Measurements from ENCODE around the gene CLEC4D. TPM values are rescaled to one million over a fixed set of nuclear protein-coding genes. Genes with fewer than 3 reads are reported as not detected.

Gene CLEC4D
- total and polyA plus RNA-seq, 2 experiments from 2014 or later: not detected

DNA sequence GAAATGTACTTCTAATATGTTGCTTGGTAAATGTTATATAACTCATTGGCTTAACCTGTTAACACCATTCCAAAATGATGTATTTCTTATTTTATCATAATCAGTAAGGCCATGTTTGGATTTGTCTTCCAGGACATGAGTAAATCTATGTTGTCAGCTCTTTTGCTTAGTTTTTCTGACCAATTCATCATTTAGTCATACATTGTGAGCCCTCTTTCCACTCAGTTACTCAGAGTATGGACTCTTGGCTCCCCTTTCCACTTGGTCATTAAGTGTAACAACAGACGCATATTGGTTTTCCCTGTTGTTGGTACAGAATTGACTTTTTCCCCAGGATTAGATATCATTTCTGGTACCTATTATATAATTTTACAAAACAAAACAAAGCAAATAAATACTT, 9.0 kb upstream of the CLEC4D start:
- in situ Hi-C loops (cut with MboI): no loop called here
- Histone ChIP-seq H3K27ac (no peak overlapping the region), H3K9ac (no peak overlapping the region), H3K9me3 (ENCODE audit: low read depth) (no peaks in the 10 kb centered on the region), H3K36me3 (ENCODE audit: low read depth) (no peaks in the 10 kb centered on the region), H3K9me2 (ENCODE audit: insufficient read depth) (no peaks in the 10 kb centered on the region), H3K27me3 (replicated peaks; ENCODE audit: insufficient read depth) (peaks cover 3% of the 10 kb centered on the region; the same call in 1 of the 2 replicates), H3K79me2 (ENCODE audit: insufficient read depth) (no peaks in the 10 kb centered on the region), H2AFZ (no peak overlapping the region), H4K20me1 (ENCODE audit: insufficient read depth) (no peaks in the 10 kb centered on the region), H3K4me1 (ENCODE audit: insufficient read depth) (no peaks in the 10 kb centered on the region), H3F3A (ENCODE audit: insufficient read depth) (no peaks in the 10 kb centered on the region), H3K4me3 (no peak overlapping the region), H3K4me2 (ENCODE audit: unreplicated experiment) (no peak overlapping the region)
- WGBS, 2 experiments (ENCODE audit: low coverage in 1 of 2, low lambda C conversion rate in 2 of 2, missing lambda C conversion rate in 2 of 2): 82 to 83% methylated on average over 1 of the region's 1 CpG
- DNase-seq: no peak
- no peak for TF ChIP-seq EZH2 (IDR thresholded peaks at IDR 0.05; ENCODE audit: insufficient read depth, poor library complexity, severe bottlenecking)
- TF ChIP-seq EZH2phosphoT487 (IDR thresholded peaks at IDR 0.05; ENCODE audit: insufficient read depth, low read depth): no peak

GRCh38 chr12:8507596-8507995, 5.7 kb upstream of the CLEC4D start:
- no peak overlapping the region for H3K27ac ChIP-seq
- H3K79me2 ChIP-seq (ENCODE audit: insufficient read depth): no peaks in the 10 kb centered on the region
- no peak overlapping the region for H2AFZ ChIP-seq
- WGBS, 2 experiments (ENCODE audit: low coverage in 1 of 2, low lambda C conversion rate in 2 of 2, missing lambda C conversion rate in 2 of 2): 49 to 52% methylated on average over 3 of the region's 3 CpGs
- H3K4me1 ChIP-seq (ENCODE audit: insufficient read depth): no peaks in the 10 kb centered on the region
- no peaks in the 10 kb centered on the region for H3F3A ChIP-seq (ENCODE audit: insufficient read depth)
- no peaks in the 10 kb centered on the region for H3K9me3 ChIP-seq (ENCODE audit: low read depth)
- no peak for DNase-seq
- H3K9ac ChIP-seq: no peak overlapping the region
- no peaks in the 10 kb centered on the region for H3K9me2 ChIP-seq (ENCODE audit: insufficient read depth)
- H3K27me3 ChIP-seq (replicated peaks; ENCODE audit: insufficient read depth): peaks cover 4% of the 10 kb centered on the region; the same call in 1 of the 2 replicates
- H3K4me2 ChIP-seq (ENCODE audit: unreplicated experiment): no peak overlapping the region
- no peaks in the 10 kb centered on the region for H4K20me1 ChIP-seq (ENCODE audit: insufficient read depth)
- TF ChIP-seq EZH2phosphoT487 (IDR thresholded peaks at IDR 0.05; ENCODE audit: insufficient read depth, low read depth) (no peak), EZH2 (IDR thresholded peaks at IDR 0.05; ENCODE audit: insufficient read depth, poor library complexity, severe bottlenecking) (no peak)
- no peak overlapping the region for H3K4me3 ChIP-seq
- no peaks in the 10 kb centered on the region for H3K36me3 ChIP-seq (ENCODE audit: low read depth)
- in situ Hi-C loops (cut with MboI): no loop called here

DNA sequence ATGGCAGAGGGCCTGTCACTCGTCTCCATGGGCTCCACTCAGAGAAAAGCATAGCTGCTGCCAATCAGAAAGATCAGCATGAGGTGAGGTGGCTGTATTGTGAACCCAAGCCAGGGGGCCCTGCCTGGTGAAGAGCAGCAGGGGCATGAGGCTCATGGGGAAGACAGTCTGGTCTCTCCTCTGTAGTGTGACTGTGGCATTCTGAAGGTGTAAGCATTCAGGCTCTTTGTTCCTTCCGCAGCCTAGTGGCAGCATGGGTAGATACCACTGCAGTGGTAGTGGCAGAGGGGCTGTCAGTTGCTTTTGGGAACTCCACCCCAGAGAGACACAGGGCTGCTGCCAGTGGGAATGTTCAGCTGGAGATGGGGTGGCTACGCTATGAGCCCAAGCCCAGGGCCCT, 5.1 kb upstream of the CLEC4D start:
- H2AFZ ChIP-seq: no peak overlapping the region
- no peaks in the 10 kb centered on the region for H3K36me3 ChIP-seq (ENCODE audit: low read depth)
- WGBS, 2 experiments (ENCODE audit: low coverage in 1 of 2, low lambda C conversion rate in 2 of 2, missing lambda C conversion rate in 2 of 2): 24 to 38% methylated on average over 3 of the region's 3 CpGs
- DNase-seq: no peak
- H3K9me3 ChIP-seq (ENCODE audit: low read depth): no peaks in the 10 kb centered on the region
- no peak overlapping the region for H3K4me2 ChIP-seq (ENCODE audit: unreplicated experiment)
- H3K27me3 ChIP-seq (replicated peaks; ENCODE audit: insufficient read depth): peaks cover 7% of the 10 kb centered on the region; the same call in 1 of the 2 replicates
- H3K9ac ChIP-seq: no peak overlapping the region
- H3K79me2 ChIP-seq (ENCODE audit: insufficient read depth): no peaks in the 10 kb centered on the region
- no peaks in the 10 kb centered on the region for H4K20me1 ChIP-seq (ENCODE audit: insufficient read depth)
- no peak overlapping the region for H3K27ac ChIP-seq
- no peaks in the 10 kb centered on the region for H3K9me2 ChIP-seq (ENCODE audit: insufficient read depth)
- no peak for TF ChIP-seq EZH2phosphoT487 (IDR thresholded peaks at IDR 0.05; ENCODE audit: insufficient read depth, low read depth)
- no peak for TF ChIP-seq EZH2 (IDR thresholded peaks at IDR 0.05; ENCODE audit: insufficient read depth, poor library complexity, severe bottlenecking)
- no peaks in the 10 kb centered on the region for H3K4me1 ChIP-seq (ENCODE audit: insufficient read depth)
- H3K4me3 ChIP-seq: no peak overlapping the region
- H3F3A ChIP-seq (ENCODE audit: insufficient read depth): no peaks in the 10 kb centered on the region
- in situ Hi-C loops (cut with MboI): no loop called here

- TF ChIP-seq EZH2 (IDR thresholded peaks at IDR 0.05; ENCODE audit: insufficient read depth, poor library complexity, severe bottlenecking) (no peak), EZH2phosphoT487 (IDR thresholded peaks at IDR 0.05; ENCODE audit: insufficient read depth, low read depth) (no peak)
- Histone ChIP-seq H3K4me3 (no peak overlapping the region), H3K9me3 (ENCODE audit: low read depth) (no peaks in the 10 kb centered on the region), H3F3A (ENCODE audit: insufficient read depth) (no peaks in the 10 kb centered on the region), H2AFZ (no peak overlapping the region), H3K79me2 (ENCODE audit: insufficient read depth) (no peaks in the 10 kb centered on the region), H3K27me3 (replicated peaks; ENCODE audit: insufficient read depth) (peaks cover 7% of the 10 kb centered on the region; the same call in 1 of the 2 replicates), H3K27ac (no peak overlapping the region), H3K9ac (no peak overlapping the region), H3K4me2 (ENCODE audit: unreplicated experiment) (no peak overlapping the region), H3K36me3 (ENCODE audit: low read depth) (no peaks in the 10 kb centered on the region), H4K20me1 (ENCODE audit: insufficient read depth) (no peaks in the 10 kb centered on the region), H3K4me1 (ENCODE audit: insufficient read depth) (no peaks in the 10 kb centered on the region), H3K9me2 (ENCODE audit: insufficient read depth) (no peaks in the 10 kb centered on the region)
- in situ Hi-C loops (cut with MboI): no loop called here
- 17 to 23% methylated on average over 12 of the region's 12 CpGs for WGBS, 2 experiments (ENCODE audit: low coverage in 1 of 2, low lambda C conversion rate in 2 of 2, missing lambda C conversion rate in 2 of 2)
- DNase-seq: no peak
Measured at GRCh38 chr12:8508910-8509841, 4.1 kb upstream of the CLEC4D start.

Measured in GM23248 (cell line).